ENCODE results near the gene CACNG4. TPM values are rescaled to one million over a fixed set of nuclear protein-coding genes. Genes with fewer than 3 reads are reported as not detected.

Gene CACNG4
- total RNA-seq, 1 donor from 2014 or later, result 9.5 TPM

DNA sequence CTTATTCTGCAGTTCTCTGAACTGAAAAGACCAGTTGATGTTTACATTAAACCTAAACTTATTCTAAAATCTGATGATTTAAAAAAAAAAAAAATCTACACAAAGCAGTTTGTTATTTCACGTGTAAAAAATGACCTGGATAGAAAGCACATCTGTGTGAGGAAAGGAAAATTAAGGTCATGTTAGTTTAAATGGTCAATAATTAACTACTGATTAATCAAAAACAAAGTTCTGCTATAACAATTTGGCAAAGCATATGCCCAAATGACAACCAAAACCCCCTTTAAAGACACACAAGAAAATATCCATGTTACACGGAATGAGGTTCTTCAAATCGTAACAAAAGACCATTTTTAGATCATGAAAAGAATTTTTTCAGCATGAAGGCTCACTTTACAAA is 110.3 kb downstream of the CACNG4 start:
- no peak overlapping the region for H3K27ac Mint-ChIP-seq
- H3K27me3 Mint-ChIP-seq (ENCODE audit: low read depth), result no peaks in the 10 kb centered on the region
- H3K4me3 Mint-ChIP-seq, result no peak overlapping the region
- H3K4me1 Mint-ChIP-seq, result peaks cover 5% of the 10 kb centered on the region
- H3K36me3 Mint-ChIP-seq, result peaks cover 20% of the 10 kb centered on the region
- H3K9me3 Mint-ChIP-seq, result no peaks in the 10 kb centered on the region
- DNase-seq (ENCODE audit: low spot score in 2 of 2, unreplicated experiment in 2 of 2), result no peak
- TF ChIP-seq, protein P1, sequence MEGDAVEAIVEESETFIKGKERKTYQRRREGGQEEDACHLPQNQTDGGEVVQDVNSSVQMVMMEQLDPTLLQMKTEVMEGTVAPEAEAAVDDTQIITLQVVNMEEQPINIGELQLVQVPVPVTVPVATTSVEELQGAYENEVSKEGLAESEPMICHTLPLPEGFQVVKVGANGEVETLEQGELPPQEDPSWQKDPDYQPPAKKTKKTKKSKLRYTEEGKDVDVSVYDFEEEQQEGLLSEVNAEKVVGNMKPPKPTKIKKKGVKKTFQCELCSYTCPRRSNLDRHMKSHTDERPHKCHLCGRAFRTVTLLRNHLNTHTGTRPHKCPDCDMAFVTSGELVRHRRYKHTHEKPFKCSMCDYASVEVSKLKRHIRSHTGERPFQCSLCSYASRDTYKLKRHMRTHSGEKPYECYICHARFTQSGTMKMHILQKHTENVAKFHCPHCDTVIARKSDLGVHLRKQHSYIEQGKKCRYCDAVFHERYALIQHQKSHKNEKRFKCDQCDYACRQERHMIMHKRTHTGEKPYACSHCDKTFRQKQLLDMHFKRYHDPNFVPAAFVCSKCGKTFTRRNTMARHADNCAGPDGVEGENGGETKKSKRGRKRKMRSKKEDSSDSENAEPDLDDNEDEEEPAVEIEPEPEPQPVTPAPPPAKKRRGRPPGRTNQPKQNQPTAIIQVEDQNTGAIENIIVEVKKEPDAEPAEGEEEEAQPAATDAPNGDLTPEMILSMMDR (IDR thresholded peaks at IDR 0.05; ENCODE audit: unreplicated experiment), result no peak

DNA sequence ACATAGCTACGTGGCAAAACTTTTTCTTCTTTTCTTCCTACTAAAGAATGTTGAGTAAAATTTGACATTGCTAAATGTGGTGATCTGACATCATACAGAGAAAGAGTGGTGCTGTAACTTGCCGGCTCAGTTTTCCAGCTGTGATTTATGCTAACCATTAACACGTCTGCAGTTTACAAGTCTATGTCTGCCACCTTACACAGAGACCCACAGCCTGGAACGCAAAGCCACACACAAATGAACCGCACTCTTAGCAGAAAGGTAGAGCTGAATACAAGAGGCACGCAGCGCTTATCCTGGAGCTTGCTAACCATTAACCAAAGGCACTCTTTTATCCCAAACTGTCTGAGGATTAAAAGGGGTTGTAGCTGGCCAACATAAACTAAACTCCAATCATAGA is 111.8 kb downstream of the CACNG4 start:
- H3K4me3 Mint-ChIP-seq, result no peak overlapping the region

DNA sequence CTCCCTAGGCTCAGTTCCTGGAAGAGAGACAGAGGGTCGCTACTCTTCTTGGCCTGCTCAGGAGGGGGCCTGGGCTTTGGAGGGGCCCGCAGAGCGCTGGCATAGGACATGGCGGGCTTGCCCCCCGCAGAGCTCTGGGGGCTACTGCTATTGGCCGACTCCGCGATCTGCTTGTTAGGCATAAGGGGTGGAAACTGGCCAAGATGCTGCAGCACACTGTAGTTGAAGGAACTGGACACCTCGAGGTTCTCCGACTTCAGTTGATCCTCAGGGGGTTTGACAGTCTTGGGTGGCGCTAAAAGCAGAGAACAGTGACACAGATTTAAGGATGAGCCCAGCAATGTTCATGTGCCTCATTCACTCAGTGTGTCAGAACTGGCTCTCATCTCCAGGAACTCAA is 113.8 kb downstream of the CACNG4 start:
- Mint-ChIP-seq H3K27me3 (ENCODE audit: low read depth) (no peaks in the 10 kb centered on the region), H3K4me1 (peaks cover 5% of the 10 kb centered on the region)

More for the DNA sequence above, 111.8 kb downstream of the CACNG4 start:
- no peak overlapping the region for H3K27ac Mint-ChIP-seq
- H3K27me3 Mint-ChIP-seq (ENCODE audit: low read depth), result no peaks in the 10 kb centered on the region
- TF ChIP-seq, protein P1 (IDR thresholded peaks at IDR 0.05; ENCODE audit: unreplicated experiment), result no peak
- no peak for DNase-seq (ENCODE audit: low spot score in 2 of 2, unreplicated experiment in 2 of 2)
- peaks cover 3% of the 10 kb centered on the region for H3K9me3 Mint-ChIP-seq
- peaks cover 5% of the 10 kb centered on the region for H3K4me1 Mint-ChIP-seq
- H3K36me3 Mint-ChIP-seq, result peaks cover 24% of the 10 kb centered on the region

DNA sequence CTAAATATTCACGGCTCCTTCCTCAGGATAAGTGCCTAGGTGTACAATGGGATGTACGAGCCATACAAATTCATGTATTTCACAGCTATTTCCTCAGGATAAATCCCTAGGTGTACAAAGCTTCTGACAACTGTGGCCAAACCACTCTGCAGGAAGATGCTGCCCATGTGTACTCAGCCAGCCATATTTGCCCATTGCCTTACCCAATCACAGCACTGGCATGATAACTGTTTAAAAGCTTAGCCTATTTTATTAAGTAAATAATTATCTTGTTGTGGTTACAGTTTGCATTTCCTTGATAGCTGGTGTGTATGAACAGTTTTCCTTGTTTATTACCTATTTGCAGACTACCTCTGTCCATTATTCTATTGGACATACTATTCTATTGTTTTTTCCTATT is 115.0 kb downstream of the CACNG4 start:
- Mint-ChIP-seq H3K27ac (no peak overlapping the region), H3K27me3 (ENCODE audit: low read depth) (no peaks in the 10 kb centered on the region), H3K4me1 (peaks cover 5% of the 10 kb centered on the region), H3K36me3 (peaks cover 26% of the 10 kb centered on the region), H3K9me3 (peaks cover 3% of the 10 kb centered on the region), H3K4me3 (no peak overlapping the region)
- TF ChIP-seq, protein P1 (IDR thresholded peaks at IDR 0.05; ENCODE audit: unreplicated experiment), result no peak
- DNase-seq (ENCODE audit: low spot score in 2 of 2, unreplicated experiment in 2 of 2), result no peak

More for the DNA sequence above, 113.8 kb downstream of the CACNG4 start:
- DNase-seq (ENCODE audit: low spot score in 2 of 2, unreplicated experiment in 2 of 2), result no peak
- TF ChIP-seq, protein P1 (IDR thresholded peaks at IDR 0.05; ENCODE audit: unreplicated experiment), result no peak
- no peak overlapping the region for H3K27ac Mint-ChIP-seq
- peaks cover 3% of the 10 kb centered on the region for H3K9me3 Mint-ChIP-seq
- peaks cover 26% of the 10 kb centered on the region for H3K36me3 Mint-ChIP-seq
- H3K4me3 Mint-ChIP-seq, result no peak overlapping the region

DNA sequence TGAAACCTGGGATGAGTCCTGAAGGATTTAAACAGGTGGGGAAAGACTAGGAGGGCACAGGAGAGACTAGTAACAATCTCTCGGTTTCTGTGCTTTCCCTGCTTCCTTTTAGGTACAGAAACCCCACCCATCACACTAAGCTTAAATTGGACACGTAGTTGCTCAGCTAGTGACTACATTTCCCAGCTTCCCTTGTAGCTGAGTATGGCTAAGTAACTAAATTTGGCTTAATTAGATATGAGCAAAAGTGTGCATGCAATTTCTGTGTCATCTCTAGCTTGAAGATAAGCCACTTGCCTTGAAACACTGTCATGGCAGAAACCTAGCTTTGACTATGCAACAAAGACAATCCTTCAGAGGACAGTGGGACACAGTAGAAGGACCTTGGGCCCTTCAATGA is 116.3 kb downstream of the CACNG4 start:
- H3K4me3 Mint-ChIP-seq, result no peak overlapping the region

More for the DNA sequence above, 116.3 kb downstream of the CACNG4 start:
- H3K27me3 Mint-ChIP-seq (ENCODE audit: low read depth), result no peaks in the 10 kb centered on the region
- H3K36me3 Mint-ChIP-seq, result peaks cover 26% of the 10 kb centered on the region
- H3K9me3 Mint-ChIP-seq, result peaks cover 3% of the 10 kb centered on the region
- H3K4me1 Mint-ChIP-seq, result peaks cover 5% of the 10 kb centered on the region
- DNase-seq (ENCODE audit: low spot score in 2 of 2, unreplicated experiment in 2 of 2), result no peak
- TF ChIP-seq, protein P1 (IDR thresholded peaks at IDR 0.05; ENCODE audit: unreplicated experiment), result no peak
- no peak overlapping the region for H3K27ac Mint-ChIP-seq
